Thoracic aorta (tissue), 2 donors: Measurements from ENCODE around the gene CCDC38. TPM values are rescaled to one million over a fixed set of nuclear protein-coding genes. Genes with fewer than 3 reads are reported as not detected.

Experiments
- ATAC-seq: fragments of 150-250 bp; one replicate; pipeline ENCODE4 v1.8.0; 2017; ENCODE audit warnings: low read depth; ENCODE audit not compliant: insufficient number of reproducible peaks, low FRiP score
- DNase-seq: peaks from one replicate; pipeline ENCODE4 v3.0.0-alpha.2; 2020; ENCODE audit warnings: low spot score
- H3K27ac ChIP-seq, 2 donors: fragments of 200-600 bp; sonication (generic); 1 replicate in 1 of 2; 2 replicates in 1 of 2; pipeline ENCODE4 v1.5.1; 2016; ENCODE audit warnings: mild to moderate bottlenecking in 2 of 2, moderate library complexity in 2 of 2
- H3K27me3 ChIP-seq: fragments of 200-600 bp; sonication (generic); replicated peaks from 2 replicates; pipeline ENCODE4 v1.6.0; 2016; ENCODE audit warnings: mild to moderate bottlenecking; ENCODE audit not compliant: insufficient read depth
- H3K36me3 ChIP-seq: fragments of 200-600 bp; sonication (generic); one replicate; pipeline ENCODE4 v1.5.1; 2016
- H3K4me1 ChIP-seq, 2 donors: fragments of 200-600 bp; sonication (generic); 1 replicate in 1 of 2; 2 replicates in 1 of 2; pipeline versions ENCODE4 v1.5.1 to v1.6.0; 2016; ENCODE audit warnings: low read depth in 2 of 2, mild to moderate bottlenecking in 1 of 2; ENCODE audit not compliant: control insufficient read depth in 1 of 2
- H3K4me3 ChIP-seq: fragments of 200-600 bp; sonication (generic); 2 replicates; pipeline ENCODE4 v1.5.1; 2016; ENCODE audit warnings: mild to moderate bottlenecking
- H3K9me3 ChIP-seq: fragments of 200-600 bp; sonication (generic); 2 replicates; pipeline ENCODE4 v1.5.1; 2016
- CTCF ChIP-seq: fragments of 200-600 bp; sonication (generic); IDR thresholded peaks from one replicate; pipeline ENCODE4 v1.5.1; 2019; ENCODE audit warnings: antibody characterized with exemption
- total RNA-seq, 2 donors: library from RNA; depleted of rRNA; stranded (reverse); fragments of >200 nt; gene quantifications; one replicate each; pipeline versions ENCODE4 v1.1.0 to v1.2.3, GENCODE V29; 2016

CCDC38 gene
- total RNA-seq, 2 donors from 2014 or later: not detected

GRCh38 chr12:95986635-95987570 lies 44.5 kb upstream of the CCDC38 start:
- TF ChIP-seq CTCF: no peak
- H3K4me3 ChIP-seq: no peak overlapping the region
- no peak overlapping the region for H3K27ac ChIP-seq
- ATAC-seq (no peak), DNase-seq (no peak)
- H3K9me3 ChIP-seq: no peaks in the 10 kb centered on the region
- H3K4me1 ChIP-seq: no peaks in the 10 kb centered on the region
- H3K27me3 ChIP-seq: no peaks in the 10 kb centered on the region
- no peaks in the 10 kb centered on the region for H3K36me3 ChIP-seq

GRCh38 chr12:95984682-95985081 lies 42.3 kb upstream of the CCDC38 start:
- no peak for ATAC-seq
- Histone ChIP-seq H3K27me3 (no peaks in the 10 kb centered on the region), H3K4me1 (no peaks in the 10 kb centered on the region), H3K9me3 (no peaks in the 10 kb centered on the region), H3K27ac (no peak overlapping the region), H3K4me3 (no peak overlapping the region), H3K36me3 (no peaks in the 10 kb centered on the region)
- TF ChIP-seq CTCF: no peak
- no peak for DNase-seq

GRCh38 chr12:95982602-95983001 lies 40.2 kb upstream of the CCDC38 start:
- H3K4me1 ChIP-seq: no peaks in the 10 kb centered on the region
- no peak for TF ChIP-seq CTCF
- no peaks in the 10 kb centered on the region for H3K9me3 ChIP-seq
- H3K27me3 ChIP-seq: no peaks in the 10 kb centered on the region
- no peak for ATAC-seq
- H3K4me3 ChIP-seq: no peak overlapping the region
- H3K36me3 ChIP-seq: no peaks in the 10 kb centered on the region
- no peak for DNase-seq
- no peak overlapping the region for H3K27ac ChIP-seq

GRCh38 chr12:95980437-95980836 lies 38.0 kb upstream of the CCDC38 start:
- Histone ChIP-seq H3K4me1 (no peaks in the 10 kb centered on the region), H3K9me3 (no peaks in the 10 kb centered on the region), H3K4me3 (no peak overlapping the region), H3K36me3 (no peaks in the 10 kb centered on the region), H3K27me3 (no peaks in the 10 kb centered on the region), H3K27ac (no peak overlapping the region)
- TF ChIP-seq CTCF: no peak
- DNase-seq (no peak), ATAC-seq (no peak)

- no peaks in the 10 kb centered on the region for H3K4me1 ChIP-seq
- H3K4me3 ChIP-seq: no peak overlapping the region
- ATAC-seq (no peak), DNase-seq (no peak)
- H3K9me3 ChIP-seq: no peaks in the 10 kb centered on the region
- H3K27ac ChIP-seq: no peak overlapping the region
- no peak for TF ChIP-seq CTCF
- H3K36me3 ChIP-seq: no peaks in the 10 kb centered on the region
- H3K27me3 ChIP-seq: no peaks in the 10 kb centered on the region
Observed at GRCh38 chr12:95978774-95979173, 36.4 kb upstream of the CCDC38 start.
